ENCODE measurements around the gene ENOX1.

DNA sequence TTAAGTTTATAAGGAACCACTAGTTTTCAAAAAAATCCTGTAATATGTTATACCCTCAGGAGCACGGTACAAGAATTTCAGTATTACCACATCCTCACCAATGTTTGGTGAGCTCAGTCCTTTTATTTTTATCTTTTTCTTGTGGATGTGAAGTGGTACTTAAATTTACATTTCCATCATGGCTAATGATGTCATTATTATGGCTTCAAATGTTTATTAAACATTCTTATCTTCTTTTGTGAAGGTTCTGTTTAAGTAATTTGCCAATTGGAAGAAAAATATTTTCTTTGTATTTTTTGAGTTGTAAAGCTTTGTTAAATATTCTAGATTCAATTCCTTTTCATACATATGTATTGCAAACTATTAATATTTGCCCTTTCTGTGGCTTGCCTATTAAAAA lies 291.0 kb downstream of the ENOX1 start:
- TF ChIP-seq CTCF (IDR thresholded peaks at IDR 0.05) (no peak), POLR2A (IDR thresholded peaks at IDR 0.05) (no peak)
